H1 (cell line): ENCODE measurements around the gene PFN2.

ENCODE experiments used
- CEBPB ChIP-seq: IDR thresholded peaks from 2 replicates; pipeline ENCODE4 v1.6.1; 2012; ENCODE audit warnings: low read depth, low read length
- EP300 ChIP-seq, 2 experiments: IDR thresholded peaks; 1 replicate in 1 of 2; 2 replicates in 1 of 2; pipeline ENCODE4 v1.6.1; 2011 to 2012; ENCODE audit warnings: low read depth in 2 of 2, low read length in 2 of 2, mild to moderate bottlenecking in 2 of 2, borderline replicate concordance in 1 of 2, inconsistent platforms in 1 of 2, moderate library complexity in 1 of 2
- EZH2 ChIP-seq: fragments of 200-600 bp; sonication (generic); IDR thresholded peaks from 2 replicates; pipeline ENCODE4 v1.7.1; 2012; ENCODE audit warnings: low read depth, mild to moderate bottlenecking, moderate library complexity, low read length, inconsistent platforms; ENCODE audit not compliant: severe bottlenecking
- GABPA ChIP-seq: IDR thresholded peaks from 2 replicates; pipeline ENCODE4 v1.6.1; 2011; ENCODE audit warnings: mild to moderate bottlenecking, low read length, moderate library complexity, borderline replicate concordance; ENCODE audit not compliant: insufficient read depth
- KDM1A ChIP-seq: fragments of 200-600, 300-600 bp; sonication (generic); IDR thresholded peaks from 2 replicates; pipeline ENCODE4 v1.7.1; 2016; ENCODE audit warnings: mild to moderate bottlenecking, low read length, borderline replicate concordance
- PHF8 ChIP-seq: fragments of 200-600 bp; sonication (generic); conservative IDR thresholded peaks from 2 replicates; pipeline ENCODE4 v1.7.1; 2012; ENCODE audit warnings: low read depth, mild to moderate bottlenecking, inconsistent platforms, low read length, moderate library complexity
- POLR2A ChIP-seq, 2 experiments: IDR thresholded peaks; 1 replicate in 1 of 2; 2 replicates in 1 of 2; pipeline ENCODE4 v1.6.1; 2011; ENCODE audit warnings: low read depth in 2 of 2, low read length in 2 of 2, mild to moderate bottlenecking in 2 of 2; ENCODE audit errors: control extremely low read depth in 1 of 2
- RAD21 ChIP-seq, 2 experiments: IDR thresholded peaks in 1 of 2; conservative IDR thresholded peaks in 1 of 2; 2 replicates each; pipeline ENCODE4 v1.6.1; 2011; ENCODE audit warnings: low read depth in 2 of 2, low read length in 2 of 2, improper control_type of control experiment in 1 of 2, inconsistent platforms in 1 of 2, mild to moderate bottlenecking in 1 of 2, moderate library complexity in 1 of 2
- RFX5 ChIP-seq: IDR thresholded peaks from 2 replicates; pipeline ENCODE4 v1.6.1; 2011; ENCODE audit warnings: low read depth, low read length, improper control_type of control experiment, borderline replicate concordance
- SIN3A ChIP-seq, 2 experiments: IDR thresholded peaks in 1 of 2; conservative IDR thresholded peaks in 1 of 2; 2 replicates each; pipeline ENCODE4 v1.6.1; 2011 to 2012; ENCODE audit warnings: low read length in 2 of 2, improper control_type of control experiment in 1 of 2, low read depth in 1 of 2, mild to moderate bottlenecking in 1 of 2
- TF ChIP-seq, protein P1 (sequence below): fragments of 300-600 bp; sonication (generic); IDR thresholded peaks from 2 replicates; pipeline ENCODE4 v1.7.1; 2012; ENCODE audit warnings: low read length, moderate library complexity, mild to moderate bottlenecking, inconsistent platforms; ENCODE audit not compliant: insufficient replicate concordance
- TF ChIP-seq, protein P2 (sequence below), 3 experiments: IDR thresholded peaks; 1 replicate in 2 of 3; 2 replicates in 1 of 3; pipeline versions ENCODE4 v1.5.1 to v1.6.1; 2011; ENCODE audit warnings: low read length in 3 of 3, mild to moderate bottlenecking in 3 of 3, inconsistent platforms in 2 of 3, low read depth in 1 of 3, moderate library complexity in 1 of 3; ENCODE audit not compliant: insufficient read depth in 1 of 3; ENCODE audit errors: control extremely low read depth in 1 of 3
- TF ChIP-seq, protein P3 (sequence below): IDR thresholded peaks from 2 replicates; pipeline ENCODE4 v1.6.1; 2011; ENCODE audit warnings: low read depth, mild to moderate bottlenecking, low read length; ENCODE audit not compliant: insufficient read depth

DNA sequence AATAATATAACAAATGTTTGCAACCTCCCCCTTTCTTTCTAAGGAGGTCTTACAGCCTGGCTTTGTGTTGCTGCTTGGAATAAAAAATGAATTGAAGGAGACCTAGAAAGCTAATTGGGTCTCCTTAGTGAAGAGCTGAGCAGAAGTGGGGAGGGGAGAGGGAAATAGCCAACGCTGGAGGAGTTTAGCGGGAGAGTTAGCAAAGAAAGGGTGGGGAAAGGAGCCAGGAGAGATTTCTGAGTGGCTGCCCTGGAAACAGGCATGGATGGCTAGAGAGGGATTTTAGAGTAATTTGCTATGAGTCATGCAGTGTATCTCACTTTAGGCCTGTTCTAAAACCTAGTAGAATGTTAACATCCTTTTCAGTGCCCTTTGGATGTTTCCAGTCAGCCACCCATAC, 45.2 kb upstream of the PFN2 start:
- TF ChIP-seq EZH2 (no peak), EP300 (IDR thresholded peaks at IDR 0.05; ENCODE audit: borderline replicate concordance in 1 of 2, low read depth in 2 of 2, low read length in 2 of 2) (no peak), CEBPB (no peak), PHF8 (no peak), KDM1A (no peak), RAD21 (IDR thresholded peaks at IDR 0.05 in 1 of 2, conservative IDR thresholded peaks at IDR 0.05 in 1 of 2; ENCODE audit: low read depth in 2 of 2, low read length in 2 of 2) (no peak), POLR2A (IDR thresholded peaks at IDR 0.05; ENCODE audit: control extremely low read depth in 1 of 2, low read depth in 2 of 2, low read length in 2 of 2) (no peak), GABPA (no peak), RFX5 (no peak), SIN3A (conservative IDR thresholded peaks at IDR 0.05 in 1 of 2, IDR thresholded peaks at IDR 0.05 in 1 of 2; ENCODE audit: low read depth in 1 of 2, low read length in 2 of 2) (no peak)
- TF ChIP-seq, protein P1, sequence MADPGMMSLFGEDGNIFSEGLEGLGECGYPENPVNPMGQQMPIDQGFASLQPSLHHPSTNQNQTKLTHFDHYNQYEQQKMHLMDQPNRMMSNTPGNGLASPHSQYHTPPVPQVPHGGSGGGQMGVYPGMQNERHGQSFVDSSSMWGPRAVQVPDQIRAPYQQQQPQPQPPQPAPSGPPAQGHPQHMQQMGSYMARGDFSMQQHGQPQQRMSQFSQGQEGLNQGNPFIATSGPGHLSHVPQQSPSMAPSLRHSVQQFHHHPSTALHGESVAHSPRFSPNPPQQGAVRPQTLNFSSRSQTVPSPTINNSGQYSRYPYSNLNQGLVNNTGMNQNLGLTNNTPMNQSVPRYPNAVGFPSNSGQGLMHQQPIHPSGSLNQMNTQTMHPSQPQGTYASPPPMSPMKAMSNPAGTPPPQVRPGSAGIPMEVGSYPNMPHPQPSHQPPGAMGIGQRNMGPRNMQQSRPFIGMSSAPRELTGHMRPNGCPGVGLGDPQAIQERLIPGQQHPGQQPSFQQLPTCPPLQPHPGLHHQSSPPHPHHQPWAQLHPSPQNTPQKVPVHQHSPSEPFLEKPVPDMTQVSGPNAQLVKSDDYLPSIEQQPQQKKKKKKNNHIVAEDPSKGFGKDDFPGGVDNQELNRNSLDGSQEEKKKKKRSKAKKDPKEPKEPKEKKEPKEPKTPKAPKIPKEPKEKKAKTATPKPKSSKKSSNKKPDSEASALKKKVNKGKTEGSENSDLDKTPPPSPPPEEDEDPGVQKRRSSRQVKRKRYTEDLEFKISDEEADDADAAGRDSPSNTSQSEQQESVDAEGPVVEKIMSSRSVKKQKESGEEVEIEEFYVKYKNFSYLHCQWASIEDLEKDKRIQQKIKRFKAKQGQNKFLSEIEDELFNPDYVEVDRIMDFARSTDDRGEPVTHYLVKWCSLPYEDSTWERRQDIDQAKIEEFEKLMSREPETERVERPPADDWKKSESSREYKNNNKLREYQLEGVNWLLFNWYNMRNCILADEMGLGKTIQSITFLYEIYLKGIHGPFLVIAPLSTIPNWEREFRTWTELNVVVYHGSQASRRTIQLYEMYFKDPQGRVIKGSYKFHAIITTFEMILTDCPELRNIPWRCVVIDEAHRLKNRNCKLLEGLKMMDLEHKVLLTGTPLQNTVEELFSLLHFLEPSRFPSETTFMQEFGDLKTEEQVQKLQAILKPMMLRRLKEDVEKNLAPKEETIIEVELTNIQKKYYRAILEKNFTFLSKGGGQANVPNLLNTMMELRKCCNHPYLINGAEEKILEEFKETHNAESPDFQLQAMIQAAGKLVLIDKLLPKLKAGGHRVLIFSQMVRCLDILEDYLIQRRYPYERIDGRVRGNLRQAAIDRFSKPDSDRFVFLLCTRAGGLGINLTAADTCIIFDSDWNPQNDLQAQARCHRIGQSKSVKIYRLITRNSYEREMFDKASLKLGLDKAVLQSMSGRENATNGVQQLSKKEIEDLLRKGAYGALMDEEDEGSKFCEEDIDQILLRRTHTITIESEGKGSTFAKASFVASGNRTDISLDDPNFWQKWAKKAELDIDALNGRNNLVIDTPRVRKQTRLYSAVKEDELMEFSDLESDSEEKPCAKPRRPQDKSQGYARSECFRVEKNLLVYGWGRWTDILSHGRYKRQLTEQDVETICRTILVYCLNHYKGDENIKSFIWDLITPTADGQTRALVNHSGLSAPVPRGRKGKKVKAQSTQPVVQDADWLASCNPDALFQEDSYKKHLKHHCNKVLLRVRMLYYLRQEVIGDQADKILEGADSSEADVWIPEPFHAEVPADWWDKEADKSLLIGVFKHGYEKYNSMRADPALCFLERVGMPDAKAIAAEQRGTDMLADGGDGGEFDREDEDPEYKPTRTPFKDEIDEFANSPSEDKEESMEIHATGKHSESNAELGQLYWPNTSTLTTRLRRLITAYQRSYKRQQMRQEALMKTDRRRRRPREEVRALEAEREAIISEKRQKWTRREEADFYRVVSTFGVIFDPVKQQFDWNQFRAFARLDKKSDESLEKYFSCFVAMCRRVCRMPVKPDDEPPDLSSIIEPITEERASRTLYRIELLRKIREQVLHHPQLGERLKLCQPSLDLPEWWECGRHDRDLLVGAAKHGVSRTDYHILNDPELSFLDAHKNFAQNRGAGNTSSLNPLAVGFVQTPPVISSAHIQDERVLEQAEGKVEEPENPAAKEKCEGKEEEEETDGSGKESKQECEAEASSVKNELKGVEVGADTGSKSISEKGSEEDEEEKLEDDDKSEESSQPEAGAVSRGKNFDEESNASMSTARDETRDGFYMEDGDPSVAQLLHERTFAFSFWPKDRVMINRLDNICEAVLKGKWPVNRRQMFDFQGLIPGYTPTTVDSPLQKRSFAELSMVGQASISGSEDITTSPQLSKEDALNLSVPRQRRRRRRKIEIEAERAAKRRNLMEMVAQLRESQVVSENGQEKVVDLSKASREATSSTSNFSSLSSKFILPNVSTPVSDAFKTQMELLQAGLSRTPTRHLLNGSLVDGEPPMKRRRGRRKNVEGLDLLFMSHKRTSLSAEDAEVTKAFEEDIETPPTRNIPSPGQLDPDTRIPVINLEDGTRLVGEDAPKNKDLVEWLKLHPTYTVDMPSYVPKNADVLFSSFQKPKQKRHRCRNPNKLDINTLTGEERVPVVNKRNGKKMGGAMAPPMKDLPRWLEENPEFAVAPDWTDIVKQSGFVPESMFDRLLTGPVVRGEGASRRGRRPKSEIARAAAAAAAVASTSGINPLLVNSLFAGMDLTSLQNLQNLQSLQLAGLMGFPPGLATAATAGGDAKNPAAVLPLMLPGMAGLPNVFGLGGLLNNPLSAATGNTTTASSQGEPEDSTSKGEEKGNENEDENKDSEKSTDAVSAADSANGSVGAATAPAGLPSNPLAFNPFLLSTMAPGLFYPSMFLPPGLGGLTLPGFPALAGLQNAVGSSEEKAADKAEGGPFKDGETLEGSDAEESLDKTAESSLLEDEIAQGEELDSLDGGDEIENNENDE = no peak
- TF ChIP-seq, protein P2, sequence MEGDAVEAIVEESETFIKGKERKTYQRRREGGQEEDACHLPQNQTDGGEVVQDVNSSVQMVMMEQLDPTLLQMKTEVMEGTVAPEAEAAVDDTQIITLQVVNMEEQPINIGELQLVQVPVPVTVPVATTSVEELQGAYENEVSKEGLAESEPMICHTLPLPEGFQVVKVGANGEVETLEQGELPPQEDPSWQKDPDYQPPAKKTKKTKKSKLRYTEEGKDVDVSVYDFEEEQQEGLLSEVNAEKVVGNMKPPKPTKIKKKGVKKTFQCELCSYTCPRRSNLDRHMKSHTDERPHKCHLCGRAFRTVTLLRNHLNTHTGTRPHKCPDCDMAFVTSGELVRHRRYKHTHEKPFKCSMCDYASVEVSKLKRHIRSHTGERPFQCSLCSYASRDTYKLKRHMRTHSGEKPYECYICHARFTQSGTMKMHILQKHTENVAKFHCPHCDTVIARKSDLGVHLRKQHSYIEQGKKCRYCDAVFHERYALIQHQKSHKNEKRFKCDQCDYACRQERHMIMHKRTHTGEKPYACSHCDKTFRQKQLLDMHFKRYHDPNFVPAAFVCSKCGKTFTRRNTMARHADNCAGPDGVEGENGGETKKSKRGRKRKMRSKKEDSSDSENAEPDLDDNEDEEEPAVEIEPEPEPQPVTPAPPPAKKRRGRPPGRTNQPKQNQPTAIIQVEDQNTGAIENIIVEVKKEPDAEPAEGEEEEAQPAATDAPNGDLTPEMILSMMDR (IDR thresholded peaks at IDR 0.05; ENCODE audit: control extremely low read depth in 1 of 3, insufficient read depth in 1 of 3, low read depth in 1 of 3, low read length in 3 of 3) = no peak
- TF ChIP-seq, protein P3, sequence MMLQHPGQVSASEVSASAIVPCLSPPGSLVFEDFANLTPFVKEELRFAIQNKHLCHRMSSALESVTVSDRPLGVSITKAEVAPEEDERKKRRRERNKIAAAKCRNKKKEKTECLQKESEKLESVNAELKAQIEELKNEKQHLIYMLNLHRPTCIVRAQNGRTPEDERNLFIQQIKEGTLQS = no peak
